GM23338 (cell line): ENCODE results near the gene TBPL1.
"Not testable (repeated sequence)": the region's sequence is repeated elsewhere in the genome, so short reads cannot be mapped to it uniquely, and the experiment has no call there.

Experiments used
- CTCF ChIP-seq, 2 experiments: fragments of 200-600 bp in 1 of 2; sonication (generic) in 1 of 2; conservative IDR thresholded peaks; 2 replicates each; pipeline versions ENCODE4 v1.5.1 to v1.6.1; 2016 to 2017; ENCODE audit warnings: antibody characterized with exemption in 2 of 2, low read depth in 2 of 2, mild to moderate bottlenecking in 2 of 2, moderate library complexity in 1 of 2
- EZH2 ChIP-seq: fragments of 200-600 bp; sonication (generic); IDR thresholded peaks from one replicate; pipeline ENCODE4 v1.8.0; 2017; ENCODE audit warnings: antibody characterized with exemption, mild to moderate bottlenecking, low read depth; ENCODE audit not compliant: unreplicated experiment
- EZH2phosphoT487 ChIP-seq: fragments of 200-600 bp; sonication (generic); IDR thresholded peaks from one replicate; pipeline ENCODE4 v1.8.1; 2018; ENCODE audit warnings: antibody characterized with exemption; ENCODE audit not compliant: unreplicated experiment
- JUNB ChIP-seq: IDR thresholded peaks from one replicate; pipeline ENCODE4 v1.6.1; 2016; ENCODE audit warnings: antibody characterized with exemption; ENCODE audit not compliant: unreplicated experiment
- POLR2AphosphoS5 ChIP-seq: IDR thresholded peaks from 2 replicates; pipeline ENCODE4 v1.6.1; 2016; ENCODE audit warnings: antibody characterized with exemption, low read depth
- REST ChIP-seq: IDR thresholded peaks from one replicate; pipeline ENCODE4 v1.6.1; 2018; ENCODE audit warnings: antibody characterized with exemption; ENCODE audit not compliant: unreplicated experiment
- ZNF331 ChIP-seq: fragments of 250-450 bp; sonication (Bioruptor Pico); IDR thresholded peaks from 2 replicates; pipeline ENCODE4 v1.5.0; 2020; ENCODE audit warnings: low read depth, mild to moderate bottlenecking, moderate library complexity

- TF ChIP-seq CTCF (conservative IDR thresholded peaks at IDR 0.05; ENCODE audit: low read depth in 2 of 2), result peak in 1 of 2 experiments; percentile 51; a peak in 2 of 4 replicates
- not testable (repeated sequence) for TF ChIP-seq JUNB; EZH2; POLR2AphosphoS5; REST; ZNF331 (CRISPR knock-in tag); EZH2phosphoT487
These were observed 21.8 kb upstream of the TBPL1 start for GRCh38 chr6:133931221-133931620.
